Activated CD8-positive, alpha-beta T cell treated with anti-CD3 and anti-CD28 coated beads for 36 hours (primary cell): ENCODE measurements around the gene TUT1. TPM values are rescaled to one million over a fixed set of nuclear protein-coding genes. Genes with fewer than 3 reads are reported as not detected.

Experiments used
- ATAC-seq: fragments of 200-7000 bp; cut with Tn5 transposase; one replicate; pipeline ENCODE4 v1.10.0; 2021; ENCODE audit warnings: mild to moderate bottlenecking, moderate library complexity
- CTCF ChIA-PET: fragments of 350-600 bp; sonication (Branson Sonifier 250); formaldehyde crosslinking; loops from one replicate; lab custom pipeline; 2021; ENCODE audit warnings: antibody characterized with exemption; lab: Charles Lee
- POLR2A ChIA-PET: fragments of 350-600 bp; sonication (Branson Sonifier 250); formaldehyde crosslinking; loops from one replicate; lab custom pipeline; 2021; ENCODE audit warnings: antibody characterized with exemption; lab: Charles Lee
- DNase-seq: peaks from one replicate; pipeline ENCODE4 v3.0.0-alpha.2; 2020
- H3K27ac Mint-ChIP-seq: one replicate; pipeline ENCODE4 v1.8.0; 2021; ENCODE audit warnings: mild to moderate bottlenecking, mixed read lengths
- H3K27me3 Mint-ChIP-seq: one replicate; pipeline ENCODE4 v1.8.0; 2021; ENCODE audit warnings: mixed read lengths
- H3K36me3 Mint-ChIP-seq: one replicate; pipeline ENCODE4 v1.8.0; 2021; ENCODE audit warnings: low read depth, mixed read lengths
- H3K4me1 Mint-ChIP-seq: one replicate; pipeline ENCODE4 v1.8.0; 2021; ENCODE audit warnings: low read depth, mixed read lengths
- H3K4me3 Mint-ChIP-seq: one replicate; pipeline ENCODE4 v1.8.0; 2021; ENCODE audit warnings: mild to moderate bottlenecking, moderate library complexity, mixed read lengths
- H3K9me3 Mint-ChIP-seq: one replicate; pipeline ENCODE4 v1.8.0; 2021; ENCODE audit warnings: mixed read lengths
- intact Hi-C: fragments of 100-400 bp; cut with micrococcal nuclease; formaldehyde crosslinking; loops from one replicate; pipeline ENCODE4 v1.10.0; 2022
- total RNA-seq, 2 experiments: library from RNA; stranded (reverse); gene quantifications; one replicate each; pipeline ENCODE4 v1.2.3, GENCODE V29; 2021
- TF ChIP-seq, protein P1 (sequence below): fragments of 200-600 bp; IDR thresholded peaks from one replicate; pipeline ENCODE4 v1.8.0; 2022; ENCODE audit warnings: antibody characterized with exemption, mild to moderate bottlenecking

The TUT1 gene
- total RNA-seq, 2 experiments from 2014 or later: 34.4 to 38.0 TPM

DNA sequence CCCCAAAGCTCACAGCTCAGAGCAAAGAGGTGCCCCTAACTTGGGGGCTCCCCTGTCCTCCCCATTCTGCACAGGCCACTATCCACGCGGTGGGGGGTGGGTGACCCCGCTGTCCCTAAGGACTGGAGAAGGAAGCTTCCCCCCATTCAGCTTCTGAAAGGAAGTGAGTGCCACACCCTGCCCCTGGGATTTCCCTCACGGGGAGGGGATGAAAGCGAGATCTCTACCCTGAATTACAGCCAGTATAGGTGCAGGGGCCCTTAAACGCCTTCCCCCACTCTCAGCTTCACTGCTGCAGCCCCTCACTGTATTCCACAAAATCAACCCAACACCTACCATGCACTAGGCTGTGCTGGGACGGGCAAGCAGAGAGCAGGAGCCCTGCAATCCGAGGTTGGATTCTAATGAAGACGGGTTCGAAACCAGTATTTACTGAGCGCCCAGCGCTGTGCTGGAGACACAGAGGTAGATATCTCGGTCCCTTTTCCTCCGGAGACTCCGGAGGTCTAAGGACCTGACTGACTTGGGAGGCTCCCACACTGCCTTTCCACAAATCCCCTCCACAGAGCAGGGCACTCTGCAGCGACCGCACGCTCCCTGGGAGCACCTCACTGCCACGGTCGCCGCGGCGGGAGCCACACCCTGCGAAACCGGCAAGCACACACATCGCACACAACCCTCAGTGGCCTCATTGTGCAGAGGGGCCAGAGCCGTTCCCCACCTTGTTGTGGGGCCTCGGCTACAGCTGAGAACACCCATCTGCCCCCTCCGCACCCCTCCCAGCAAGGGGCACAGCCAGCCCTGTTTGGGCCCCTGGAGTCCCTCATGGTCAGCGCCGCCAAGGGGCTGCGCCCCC lies 46.5 kb downstream of the TUT1 start:
- Mint-ChIP-seq H3K27me3 (peaks cover 3% of the 10 kb centered on the region), H3K4me1 (peaks cover 68% of the 10 kb centered on the region), H3K36me3 (no peaks in the 10 kb centered on the region), H3K4me3 (peak overlapping the region; percentile 79), H3K9me3 (no peaks in the 10 kb centered on the region), H3K27ac (peak overlapping the region; percentile 70)
- DNase-seq (peak; percentile 45), ATAC-seq (no peak)
- TF ChIP-seq, protein P1, sequence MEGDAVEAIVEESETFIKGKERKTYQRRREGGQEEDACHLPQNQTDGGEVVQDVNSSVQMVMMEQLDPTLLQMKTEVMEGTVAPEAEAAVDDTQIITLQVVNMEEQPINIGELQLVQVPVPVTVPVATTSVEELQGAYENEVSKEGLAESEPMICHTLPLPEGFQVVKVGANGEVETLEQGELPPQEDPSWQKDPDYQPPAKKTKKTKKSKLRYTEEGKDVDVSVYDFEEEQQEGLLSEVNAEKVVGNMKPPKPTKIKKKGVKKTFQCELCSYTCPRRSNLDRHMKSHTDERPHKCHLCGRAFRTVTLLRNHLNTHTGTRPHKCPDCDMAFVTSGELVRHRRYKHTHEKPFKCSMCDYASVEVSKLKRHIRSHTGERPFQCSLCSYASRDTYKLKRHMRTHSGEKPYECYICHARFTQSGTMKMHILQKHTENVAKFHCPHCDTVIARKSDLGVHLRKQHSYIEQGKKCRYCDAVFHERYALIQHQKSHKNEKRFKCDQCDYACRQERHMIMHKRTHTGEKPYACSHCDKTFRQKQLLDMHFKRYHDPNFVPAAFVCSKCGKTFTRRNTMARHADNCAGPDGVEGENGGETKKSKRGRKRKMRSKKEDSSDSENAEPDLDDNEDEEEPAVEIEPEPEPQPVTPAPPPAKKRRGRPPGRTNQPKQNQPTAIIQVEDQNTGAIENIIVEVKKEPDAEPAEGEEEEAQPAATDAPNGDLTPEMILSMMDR: no peak
- intact Hi-C loops: no loop called here
- ChIA-PET CTCF (interaction anchor here (1.1 to 10.6 kb wide), 11 partner anchors 8 to 167 kb away, joined by 3 to 186 read pairs (median 16); partner anchors contain the start of genes EEF1G and SCGB1A1), POLR2A (interaction anchor here (0.7 to 3.9 kb wide), 8 partner anchors 9 to 336 kb away, joined by 3 to 38 read pairs (median 4); partner anchors contain the start of genes SLC3A2 and TUT1)

DNA sequence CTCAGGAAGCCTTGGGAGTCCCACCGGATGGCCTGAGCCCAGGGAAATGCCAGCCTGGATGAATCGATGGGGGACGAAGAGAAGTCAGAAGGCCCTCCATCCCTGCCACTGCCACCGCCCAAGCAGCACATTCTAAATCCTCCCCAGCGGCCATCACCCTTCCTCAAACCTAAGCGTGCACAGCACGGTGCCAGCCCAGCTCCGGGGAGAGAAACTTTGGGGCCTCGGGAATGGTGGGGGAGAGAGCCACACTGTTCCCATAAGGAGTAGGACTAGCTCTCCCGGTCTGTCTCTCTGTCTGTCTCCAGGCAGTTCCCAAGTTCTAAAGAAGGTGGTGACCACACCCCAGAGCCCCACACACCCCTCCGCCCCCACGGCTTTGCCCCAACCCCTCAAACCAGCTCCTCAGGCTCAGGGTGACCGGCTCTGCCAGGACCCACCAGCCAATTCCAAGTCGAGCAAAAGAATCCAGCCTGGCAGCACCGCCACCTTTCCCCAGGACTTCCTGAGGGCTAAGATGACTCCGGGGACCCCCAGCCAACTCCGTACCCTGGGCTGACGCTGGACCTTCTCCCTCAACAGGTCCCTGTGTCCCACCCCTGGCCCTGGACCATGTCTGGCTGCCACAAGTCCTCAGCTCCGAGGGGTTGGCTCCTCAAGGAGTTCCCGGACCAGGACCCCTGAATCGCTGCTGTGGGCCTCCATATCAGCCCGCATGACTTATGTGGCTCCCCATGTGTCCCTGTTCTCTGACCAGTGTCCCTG lies 47.5 kb downstream of the TUT1 start:
- Mint-ChIP-seq H3K27me3 (peaks cover 3% of the 10 kb centered on the region), H3K4me3 (peak overlapping the region; percentile 79), H3K4me1 (peaks cover 75% of the 10 kb centered on the region), H3K27ac (peak overlapping the region; percentile 73), H3K36me3 (no peaks in the 10 kb centered on the region), H3K9me3 (no peaks in the 10 kb centered on the region)
- DNase-seq (no peak), ATAC-seq (no peak)
- intact Hi-C loops: loop anchor here (2.0 kb wide), 2 partner anchors 13 to 117 kb away; no protein-coding TSS in a partner anchor
- CTCF ChIA-PET: interaction anchor here (1.0 to 10.6 kb wide), 33 partner anchors 9 to 480 kb away, joined by 3 to 186 read pairs (median 6); partner anchors contain the start of gene SCGB1A1
- POLR2A ChIA-PET: interaction anchor here (0.8 to 3.9 kb wide), 10 partner anchors 10 to 337 kb away, joined by 3 to 38 read pairs (median 4); partner anchors contain the start of genes SLC3A2 and TUT1
- TF ChIP-seq, protein P1: no peak

DNA sequence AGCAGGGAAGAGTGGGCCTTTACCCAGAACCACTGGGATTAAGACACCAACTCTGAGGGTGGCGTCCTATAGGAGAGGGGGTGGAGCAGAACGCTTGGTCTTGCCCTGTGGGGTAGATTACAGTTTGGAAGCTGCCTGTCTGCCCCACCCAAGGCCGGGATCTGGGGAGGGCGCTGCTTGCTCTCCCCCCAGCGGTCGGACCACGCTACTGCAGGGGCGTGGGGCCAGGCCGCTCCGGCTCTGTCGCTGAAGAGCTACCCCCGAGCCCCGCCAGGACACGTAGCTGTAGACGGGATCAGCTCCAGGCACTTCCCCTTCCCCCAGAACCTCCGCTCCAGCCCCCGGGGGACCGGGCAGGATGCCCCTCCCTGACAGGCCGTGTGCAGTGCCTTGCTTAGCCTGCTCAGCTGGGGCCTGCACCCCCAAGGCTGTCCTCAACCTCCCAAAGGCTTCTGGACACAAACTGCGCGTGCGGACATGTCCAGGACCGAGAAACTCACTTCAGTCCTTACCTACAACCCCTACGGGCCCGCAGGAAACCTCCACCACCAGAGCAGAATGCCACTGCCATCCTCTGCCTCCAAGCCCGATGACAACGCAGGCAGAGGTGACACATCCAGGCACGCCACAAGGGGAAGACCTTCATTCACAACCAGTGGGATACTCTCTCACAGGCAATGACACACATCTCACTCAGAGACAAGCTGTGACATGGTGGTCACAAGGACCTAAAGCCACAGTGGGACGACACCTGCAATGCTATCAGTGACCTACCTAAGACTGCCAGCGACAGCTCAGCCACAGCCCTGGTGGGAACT lies 48.4 kb downstream of the TUT1 start:
- no peaks in the 10 kb centered on the region for H3K9me3 Mint-ChIP-seq
- intact Hi-C loops: loop anchor here (2.0 kb wide), 2 partner anchors 14 to 116 kb away; no protein-coding TSS in a partner anchor
- H3K27ac Mint-ChIP-seq: peak overlapping the region; percentile 73
- ATAC-seq (peak; percentile 65), DNase-seq (peak; percentile 85)
- TF ChIP-seq, protein P1: peak; percentile 100
- CTCF ChIA-PET: interaction anchor here (0.6 to 10.6 kb wide), 59 partner anchors 9 to 481 kb away, joined by 3 to 186 read pairs (median 4); partner anchors contain the start of genes EEF1G, LBHD1, SCGB1A1 and UQCC3
- peaks cover 76% of the 10 kb centered on the region for H3K4me1 Mint-ChIP-seq
- H3K4me3 Mint-ChIP-seq: peak overlapping the region; percentile 79
- H3K36me3 Mint-ChIP-seq: no peaks in the 10 kb centered on the region
- POLR2A ChIA-PET: interaction anchor here (0.7 to 3.9 kb wide), 9 partner anchors 9 to 147 kb away, joined by 3 to 38 read pairs (median 4); partner anchors contain the start of gene TUT1
- H3K27me3 Mint-ChIP-seq: peaks cover 3% of the 10 kb centered on the region

DNA sequence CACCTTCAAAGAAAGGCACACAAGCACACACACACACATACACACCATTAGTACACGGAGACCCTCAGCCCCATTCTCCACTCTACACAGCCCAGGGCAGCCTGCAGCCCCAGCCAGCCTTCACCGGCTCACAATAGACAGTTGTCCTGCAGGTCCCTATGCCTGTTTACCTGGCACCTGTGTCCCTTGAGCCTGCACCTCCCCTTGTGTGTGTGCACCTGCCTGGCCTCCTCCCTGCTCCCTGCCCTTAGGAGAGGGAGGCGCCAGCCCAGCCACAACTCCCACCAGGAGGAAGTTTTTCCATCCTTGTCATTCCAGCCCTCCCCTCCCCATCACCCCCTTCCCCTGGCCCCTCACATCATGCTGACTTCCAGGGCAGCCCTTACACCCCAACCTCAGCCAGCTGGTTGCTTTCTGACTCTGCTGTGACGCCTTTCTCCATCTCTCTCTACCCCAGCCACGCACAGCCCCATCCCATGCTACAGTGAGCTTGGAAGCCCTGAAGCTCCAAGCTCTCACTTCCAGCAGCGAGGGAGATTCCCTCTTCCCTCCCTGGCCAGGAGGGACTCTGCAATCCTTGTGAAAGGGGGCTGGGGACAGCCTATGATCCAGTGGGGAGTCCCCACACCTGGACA lies 49.1 kb downstream of the TUT1 start:
- Mint-ChIP-seq H3K9me3 (no peaks in the 10 kb centered on the region), H3K4me3 (peak overlapping the region; percentile 9), H3K36me3 (no peaks in the 10 kb centered on the region), H3K27me3 (no peaks in the 10 kb centered on the region), H3K4me1 (peaks cover 69% of the 10 kb centered on the region), H3K27ac (peak overlapping the region; percentile 59)
- TF ChIP-seq, protein P1: no peak
- DNase-seq: no peak
- intact Hi-C loops: loop anchor here (2.0 kb wide), 2 partner anchors 15 to 115 kb away; no protein-coding TSS in a partner anchor
- no peak for ATAC-seq
- POLR2A ChIA-PET: interaction anchor here (0.7 to 3.9 kb wide), 9 partner anchors 10 to 146 kb away, joined by 3 to 38 read pairs (median 4); partner anchors contain the start of gene TUT1
- CTCF ChIA-PET: interaction anchor here (0.8 to 10.6 kb wide), 40 partner anchors 11 to 276 kb away, joined by 3 to 186 read pairs (median 4); partner anchors contain the start of genes LBHD1, SCGB1A1, UQCC3 and ZBTB3
